Ovary (tissue), 3 donors: ENCODE measurements around the gene DYDC2.

Source experiments
- CTCF ChIP-seq, 3 donors: fragments of 450-650 bp in 2 of 3; fragments of 200-600 bp in 1 of 3; IDR thresholded peaks; one replicate each; pipeline versions ENCODE4 v1.5.1 to v1.8.0; 2016 to 2022; ENCODE audit warnings: antibody characterized with exemption in 3 of 3, mild to moderate bottlenecking in 1 of 3
- EP300 ChIP-seq: sonication (generic); formaldehyde crosslinking; IDR thresholded peaks from one replicate; pipeline ENCODE4 v1.6.1; 2017; ENCODE audit warnings: antibody characterized with exemption
- POLR2A ChIP-seq: fragments of 450-650 bp; IDR thresholded peaks from one replicate; pipeline ENCODE4 v1.6.1; 2017; ENCODE audit warnings: antibody characterized with exemption, mild to moderate bottlenecking, moderate library complexity
- donor health status: DM: no; HTN: no; CAD: no.

GRCh38 chr10:80409121-80409520 is 52.5 kb downstream of the DYDC2 start:
- TF ChIP-seq CTCF (IDR thresholded peaks at IDR 0.05) = no peak
- TF ChIP-seq POLR2A = no peak
- TF ChIP-seq EP300 = no peak
